GM19463 (cell line): ENCODE measurements around the gene SPPL2B.
"Not testable (repeated sequence)": the region's sequence is repeated elsewhere in the genome, so short reads cannot be mapped to it uniquely, and the experiment has no call there.

ENCODE experiments used
- ATAC-seq: cut with Tn5 transposase; IDR thresholded peaks from one replicate; pipeline ENCODE4 v1.9.1; 2021; ENCODE audit warnings: mild to moderate bottlenecking, moderate library complexity; ENCODE audit not compliant: unreplicated experiment

Gene SPPL2B

GRCh38 chr19:2336528-2337328 is 8.2 kb downstream of the SPPL2B start:
- no peak for ATAC-seq

GRCh38 chr19:2337329-2337707 is 8.8 kb downstream of the SPPL2B start:
- ATAC-seq, result no peak

GRCh38 chr19:2338055-2338615 is 9.7 kb downstream of the SPPL2B start:
- ATAC-seq, result no peak

GRCh38 chr19:2338751-2339643 is 10.5 kb downstream of the SPPL2B start:
- ATAC-seq, result no peak

- no peak for ATAC-seq
Observed at GRCh38 chr19:2339644-2340310, 11.3 kb downstream of the SPPL2B start.

- ATAC-seq, result no peak
Observed at GRCh38 chr19:2340496-2341243, 12.2 kb downstream of the SPPL2B start.

GRCh38 chr19:2341244-2341751 is 12.8 kb downstream of the SPPL2B start:
- ATAC-seq, result no peak

GRCh38 chr19:2341982-2342381 is 13.5 kb downstream of the SPPL2B start:
- no peak for ATAC-seq

GRCh38 chr19:2342656-2343288 is 14.3 kb downstream of the SPPL2B start:
- no peak for ATAC-seq

GRCh38 chr19:2343289-2343982 is 15.0 kb downstream of the SPPL2B start:
- no peak for ATAC-seq

- no peak for ATAC-seq
Observed at GRCh38 chr19:2344381-2344870, 15.9 kb downstream of the SPPL2B start.

- no peak for ATAC-seq
Observed at GRCh38 chr19:2345076-2345475, 16.6 kb downstream of the SPPL2B start.

GRCh38 chr19:2345794-2346663 is 17.5 kb downstream of the SPPL2B start:
- no peak for ATAC-seq

GRCh38 chr19:2349818-2350217 is 21.3 kb downstream of the SPPL2B start:
- not testable (repeated sequence) for ATAC-seq

- ATAC-seq, result no peak
Observed at GRCh38 chr19:2350656-2351055, 22.2 kb downstream of the SPPL2B start.

GRCh38 chr19:2351591-2351990 is 23.1 kb downstream of the SPPL2B start:
- no peak for ATAC-seq

- ATAC-seq, result no peak
Observed at GRCh38 chr19:2352121-2352520, 23.6 kb downstream of the SPPL2B start.
